ENCODE data around the gene ARSB. TPM values are rescaled to one million over a fixed set of nuclear protein-coding genes. Genes with fewer than 3 reads are reported as not detected.

The ARSB gene
- total RNA-seq, 4 donors from 2014 or later = 1.2 to 8.8 (median 7.1) TPM

- Histone ChIP-seq H3K4me3 (no peak overlapping the region), H3K36me3 (no peaks in the 10 kb centered on the region), H3K27ac (peak overlapping the region in 1 of 4 donors; percentile 55), H3K27me3 (no peaks in the 10 kb centered on the region), H3K9me3 (no peaks in the 10 kb centered on the region), H3K4me1 (peaks cover 0 to 7% (median 0%) of the 10 kb centered on the region in 3 donors)
- 73 to 74% methylated on average over 10 of the region's 10 CpGs for WGBS, 2 donors
- TF ChIP-seq POLR2A (IDR thresholded peaks at IDR 0.05) (no peak), CTCF (IDR thresholded peaks at IDR 0.05) (no peak)
- intact Hi-C loops (cut with DNase I) = no loop called here
- no peak for DNase-seq
Observed at GRCh38 chr5:78888580-78889368, 96.3 kb downstream of the ARSB start.

GRCh38 chr5:78887384-78888118 lies 97.6 kb downstream of the ARSB start:
- no peak for DNase-seq
- Histone ChIP-seq H3K4me1 (peaks cover 0 to 7% (median 0%) of the 10 kb centered on the region in 3 donors), H3K27ac (no peak overlapping the region), H3K27me3 (no peaks in the 10 kb centered on the region), H3K9me3 (no peaks in the 10 kb centered on the region), H3K36me3 (no peaks in the 10 kb centered on the region), H3K4me3 (no peak overlapping the region)
- 78 to 80% methylated on average over 6 of the region's 6 CpGs for WGBS, 2 donors
- no peak for TF ChIP-seq POLR2A (IDR thresholded peaks at IDR 0.05)
- TF ChIP-seq CTCF (IDR thresholded peaks at IDR 0.05) = no peak
- intact Hi-C loops (cut with DNase I) = no loop called here

GRCh38 chr5:78886341-78887230 lies 98.5 kb downstream of the ARSB start:
- Histone ChIP-seq H3K4me3 (no peak overlapping the region), H3K27ac (no peak overlapping the region), H3K27me3 (no peaks in the 10 kb centered on the region), H3K36me3 (no peaks in the 10 kb centered on the region), H3K4me1 (peaks cover 0 to 7% (median 0%) of the 10 kb centered on the region in 3 donors), H3K9me3 (no peaks in the 10 kb centered on the region)
- WGBS, 2 donors = 73 to 91% methylated on average over 2 of the region's 2 CpGs
- no peak for DNase-seq
- TF ChIP-seq CTCF (IDR thresholded peaks at IDR 0.05) (peak in 4 of 6 experiments; percentile 10 to 49 (median 29)), POLR2A (IDR thresholded peaks at IDR 0.05) (no peak)
- intact Hi-C loops (cut with DNase I) = no loop called here

GRCh38 chr5:78881884-78882283 lies 103.2 kb downstream of the ARSB start:
- WGBS, 2 donors = 82 to 96% methylated on average over 3 of the region's 3 CpGs
- intact Hi-C loops (cut with DNase I) = no loop called here
- Histone ChIP-seq H3K36me3 (no peaks in the 10 kb centered on the region), H3K27me3 (no peaks in the 10 kb centered on the region), H3K9me3 (no peaks in the 10 kb centered on the region), H3K27ac (no peak overlapping the region), H3K4me1 (no peaks in the 10 kb centered on the region), H3K4me3 (no peak overlapping the region)
- no peak for TF ChIP-seq POLR2A (IDR thresholded peaks at IDR 0.05)
- no peak for TF ChIP-seq CTCF (IDR thresholded peaks at IDR 0.05)
- no peak for DNase-seq
